ENCODE results near the gene NEGR1. TPM values are rescaled to one million over a fixed set of nuclear protein-coding genes. Genes with fewer than 3 reads are reported as not detected.

The NEGR1 gene
- total and polyA plus RNA-seq, 10 donors, result 0.07 to 1.3 (median 0.54) TPM

GRCh38 chr1:71980556-71980955, 301.8 kb downstream of the NEGR1 start:
- WGBS, 5 donors, result 55 to 88% (median 66%) methylated on average over 1 of the region's 1 CpG
- H3K4me1 ChIP-seq, result no peaks in the 10 kb centered on the region
- TF ChIP-seq POLR2A (IDR thresholded peaks at IDR 0.05) (no peak), POLR2AphosphoS5 (IDR thresholded peaks at IDR 0.05) (no peak), CTCF (IDR thresholded peaks at IDR 0.05 in 8 of 11, conservative IDR thresholded peaks at IDR 0.05 in 3 of 11) (no peak)

GRCh38 chr1:71979882-71980281, 302.5 kb downstream of the NEGR1 start:
- intact Hi-C loops (cut with DNase I; ENCODE audit: low total_unique reads), result no loop called here
- no peak overlapping the region for H3K4me3 ChIP-seq
- no peaks in the 10 kb centered on the region for H3K36me3 ChIP-seq
- H3K4me1 ChIP-seq, result no peaks in the 10 kb centered on the region
- no peaks in the 10 kb centered on the region for H3K27me3 ChIP-seq (replicated peaks in 1 of 7)
- TF ChIP-seq CTCF (IDR thresholded peaks at IDR 0.05 in 8 of 11, conservative IDR thresholded peaks at IDR 0.05 in 3 of 11) (no peak), POLR2AphosphoS5 (IDR thresholded peaks at IDR 0.05) (no peak), POLR2A (IDR thresholded peaks at IDR 0.05) (no peak)
- H3K27ac ChIP-seq, result no peak overlapping the region
- 54 to 69% (median 61%) methylated on average over 1 of the region's 1 CpG for WGBS, 5 donors
- no peak for DNase-seq
- H3K9me3 ChIP-seq, result no peaks in the 10 kb centered on the region

More at GRCh38 chr1:71980556-71980955, 301.8 kb downstream of the NEGR1 start:
- H3K36me3 ChIP-seq, result no peaks in the 10 kb centered on the region
- no peak overlapping the region for H3K4me3 ChIP-seq
- intact Hi-C loops (cut with DNase I; ENCODE audit: low total_unique reads), result no loop called here
- no peaks in the 10 kb centered on the region for H3K9me3 ChIP-seq
- no peak for DNase-seq
- H3K27me3 ChIP-seq (replicated peaks in 1 of 7), result no peaks in the 10 kb centered on the region
- no peak overlapping the region for H3K27ac ChIP-seq

- no peak for DNase-seq
- Histone ChIP-seq H3K36me3 (no peaks in the 10 kb centered on the region), H3K27me3 (replicated peaks in 1 of 7) (no peaks in the 10 kb centered on the region), H3K27ac (no peak overlapping the region), H3K4me1 (no peaks in the 10 kb centered on the region), H3K4me3 (no peak overlapping the region), H3K9me3 (no peaks in the 10 kb centered on the region)
- WGBS, 5 donors, result 44 to 60% (median 52%) methylated on average over 2 of the region's 2 CpGs
- intact Hi-C loops (cut with DNase I; ENCODE audit: low total_unique reads), result no loop called here
- TF ChIP-seq POLR2AphosphoS5 (IDR thresholded peaks at IDR 0.05), result no peak
Measured at GRCh38 chr1:71967670-71968069, 314.7 kb downstream of the NEGR1 start.

- H3K9me3 ChIP-seq, result no peaks in the 10 kb centered on the region
- H3K36me3 ChIP-seq, result no peaks in the 10 kb centered on the region
- H3K4me3 ChIP-seq, result no peak overlapping the region
- no peak for DNase-seq
- intact Hi-C loops (cut with DNase I; ENCODE audit: low total_unique reads), result no loop called here
- TF ChIP-seq CTCF (IDR thresholded peaks at IDR 0.05 in 8 of 11, conservative IDR thresholded peaks at IDR 0.05 in 3 of 11), result no peak
- TF ChIP-seq POLR2A (IDR thresholded peaks at IDR 0.05), result no peak
- TF ChIP-seq POLR2AphosphoS5 (IDR thresholded peaks at IDR 0.05), result no peak
- no peaks in the 10 kb centered on the region for H3K4me1 ChIP-seq
- no peak overlapping the region for H3K27ac ChIP-seq
- 79 to 92% (median 87%) methylated on average over 6 of the region's 6 CpGs for WGBS, 5 donors
- H3K27me3 ChIP-seq (replicated peaks in 1 of 7), result no peaks in the 10 kb centered on the region
Measured at GRCh38 chr1:71964188-71964587, 318.2 kb downstream of the NEGR1 start.
